Measurements from ENCODE around the gene GALNT10.

Gene GALNT10

DNA sequence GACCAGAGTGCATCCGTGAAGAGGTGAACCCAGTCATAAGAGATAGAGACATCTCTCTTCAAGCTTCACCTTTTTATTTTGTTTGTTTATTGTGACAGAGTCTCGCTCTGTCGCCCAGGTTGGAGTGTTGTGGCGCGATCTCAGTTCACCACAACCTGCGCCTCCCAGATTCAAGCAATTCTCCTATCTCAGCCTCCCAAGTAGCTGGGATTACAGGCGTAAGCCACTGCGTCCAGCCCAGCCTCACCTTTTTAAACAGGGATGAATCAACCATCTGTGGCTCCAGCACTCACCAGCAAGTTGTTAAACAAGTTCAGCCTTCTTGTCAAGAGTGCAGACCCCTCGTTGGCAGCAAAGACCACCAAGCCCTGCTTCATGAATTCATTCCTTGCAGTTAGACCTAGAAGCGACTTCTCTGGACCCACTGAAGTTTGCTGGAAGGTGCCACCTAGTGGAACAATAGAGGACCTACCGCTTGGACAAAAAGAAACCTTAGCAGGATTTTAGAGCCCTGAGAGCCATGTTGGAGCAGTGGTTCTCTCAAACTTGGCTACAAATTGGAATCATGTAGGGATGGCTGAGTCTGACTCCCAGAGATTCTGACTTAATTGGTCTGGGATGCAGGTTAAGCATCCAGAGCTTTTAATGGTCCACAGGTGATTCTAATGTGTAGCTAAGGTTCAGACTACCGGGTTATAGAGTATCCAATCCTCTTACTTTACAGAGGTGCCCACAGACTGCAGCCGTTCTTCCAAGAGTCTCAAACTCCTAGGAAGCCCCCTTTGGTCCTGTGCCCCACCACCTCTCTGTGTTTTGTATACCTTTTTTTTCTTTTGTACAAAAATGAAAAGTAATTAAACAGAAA lies 10.5 kb upstream of the GALNT10 start:
- peak; percentile 75 for DNase-seq

DNA sequence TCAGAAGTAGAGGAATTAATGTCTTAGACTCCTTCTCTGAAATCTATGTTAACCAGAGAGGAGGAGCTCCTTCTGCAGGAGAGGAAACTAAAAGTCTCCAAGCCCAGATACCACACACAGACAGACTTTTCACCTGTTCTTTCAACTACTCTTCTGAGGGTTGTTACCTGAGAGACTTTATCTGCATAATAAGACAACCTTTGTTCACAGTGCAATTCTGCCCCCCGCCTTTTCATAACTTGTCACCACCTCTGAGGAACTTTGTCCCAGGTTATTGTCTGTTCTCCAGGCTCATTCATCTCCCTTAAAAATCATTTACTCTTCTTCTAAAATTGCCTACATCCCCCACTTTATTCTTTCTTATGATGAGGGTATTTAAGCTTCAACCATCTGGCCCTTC lies 9.4 kb upstream of the GALNT10 start:
- no peak for DNase-seq

DNA sequence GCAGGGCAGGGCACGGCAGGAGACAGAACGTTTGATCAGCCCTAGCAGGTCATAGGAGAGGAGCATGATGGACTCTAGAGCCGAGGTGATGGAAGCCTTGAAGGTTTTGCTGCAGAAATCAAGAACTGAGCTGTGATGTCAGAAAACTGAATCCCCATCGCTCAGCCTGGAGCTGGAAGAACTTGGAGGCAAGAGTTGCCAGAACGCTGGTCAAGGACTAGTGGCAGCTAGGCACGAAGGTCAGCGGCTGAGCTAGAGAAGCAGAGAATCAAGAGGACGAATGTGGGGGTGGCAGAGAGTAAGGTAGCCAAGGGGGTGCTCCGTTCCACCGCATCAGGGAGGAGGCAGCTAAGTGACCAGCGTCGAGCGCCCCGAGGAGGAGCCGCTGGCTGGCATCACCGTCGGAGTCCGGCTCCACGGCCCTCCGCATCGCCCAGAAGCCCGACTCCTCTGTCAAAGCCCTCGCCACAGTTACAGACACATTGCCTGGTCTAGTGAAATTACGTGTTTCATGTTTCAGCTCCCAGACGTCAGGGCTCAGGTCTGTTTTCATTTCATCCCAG lies 1.2 kb upstream of the GALNT10 start:
- DNase-seq = no peak

DNA sequence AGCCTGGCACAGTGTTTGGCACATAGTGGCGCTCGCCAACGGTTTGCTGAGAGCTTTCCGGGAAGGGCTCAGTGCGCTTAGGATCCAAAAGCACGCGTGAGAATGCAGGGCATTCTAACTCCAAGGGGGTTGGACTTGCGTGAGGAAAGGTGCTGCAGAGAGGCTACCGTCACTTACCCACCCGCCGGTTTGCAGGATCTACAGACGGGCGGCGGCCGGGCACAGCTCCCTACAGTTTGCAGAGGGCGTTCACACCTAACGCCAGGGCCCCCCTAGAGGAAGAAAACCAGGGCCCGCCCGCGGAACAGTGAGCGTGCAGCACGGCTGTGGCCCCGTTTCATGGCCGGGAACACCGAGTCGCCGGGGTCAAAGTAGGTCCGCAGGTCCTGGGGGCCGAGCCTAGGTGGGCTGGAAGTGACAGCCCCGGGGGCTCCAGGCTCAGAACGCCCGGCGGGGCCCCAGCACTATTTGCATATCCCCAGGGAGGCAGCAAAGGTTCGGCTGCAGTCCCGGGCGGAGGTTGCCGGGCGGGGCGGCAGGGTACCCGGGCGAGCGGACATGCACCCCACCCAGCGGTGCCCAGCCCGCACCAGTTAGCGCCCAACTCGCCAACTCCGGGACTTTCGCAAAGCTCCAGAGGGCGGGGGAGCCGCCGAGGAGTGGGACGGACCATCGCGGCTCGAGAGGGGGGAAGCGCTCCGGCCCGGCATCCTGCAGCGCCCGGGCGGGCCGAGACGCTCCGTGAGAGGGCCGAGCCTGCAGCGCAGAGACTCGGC lies 526 bp upstream of the GALNT10 start:
- DNase-seq = peak; percentile 85

DNA sequence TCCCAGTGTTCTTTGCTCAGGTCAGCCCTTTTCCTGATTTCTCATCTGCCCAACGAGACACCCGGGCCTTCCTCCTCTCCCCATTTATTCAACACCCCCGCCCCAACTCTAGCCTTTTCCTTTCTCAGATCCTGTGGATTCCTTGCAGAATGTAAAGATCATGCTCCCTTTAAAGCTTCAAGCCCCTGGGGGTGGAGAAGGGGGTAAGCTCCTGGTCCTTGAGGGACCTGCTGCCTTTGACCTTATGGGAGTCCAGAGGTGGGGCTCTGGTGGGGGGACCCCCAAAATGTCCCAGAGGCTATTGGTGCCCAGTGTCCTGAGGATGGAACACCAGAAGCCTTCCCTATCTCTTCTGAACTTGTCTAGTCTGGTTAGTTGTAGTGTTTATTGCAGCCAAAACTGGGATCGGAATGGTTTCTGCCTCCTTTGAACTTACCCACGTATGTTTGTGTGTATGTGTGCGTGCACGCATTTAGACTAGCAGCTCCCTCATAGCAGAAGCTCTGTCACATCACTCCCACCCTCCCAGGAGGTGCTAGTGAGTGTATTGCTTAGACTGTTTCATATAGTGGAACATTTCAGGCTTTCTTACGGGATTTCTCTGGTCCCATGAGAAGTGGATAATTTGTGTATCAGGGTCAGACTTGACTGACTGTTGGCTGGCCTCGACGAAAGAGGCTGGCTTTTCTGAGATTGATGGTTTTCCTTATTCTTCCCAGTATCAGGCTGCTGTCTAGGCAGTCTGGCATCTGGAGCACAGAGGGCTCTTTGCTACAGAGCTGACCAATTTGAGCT lies 1.1 kb downstream of the GALNT10 start:
- DNase-seq = peak; percentile 12

DNA sequence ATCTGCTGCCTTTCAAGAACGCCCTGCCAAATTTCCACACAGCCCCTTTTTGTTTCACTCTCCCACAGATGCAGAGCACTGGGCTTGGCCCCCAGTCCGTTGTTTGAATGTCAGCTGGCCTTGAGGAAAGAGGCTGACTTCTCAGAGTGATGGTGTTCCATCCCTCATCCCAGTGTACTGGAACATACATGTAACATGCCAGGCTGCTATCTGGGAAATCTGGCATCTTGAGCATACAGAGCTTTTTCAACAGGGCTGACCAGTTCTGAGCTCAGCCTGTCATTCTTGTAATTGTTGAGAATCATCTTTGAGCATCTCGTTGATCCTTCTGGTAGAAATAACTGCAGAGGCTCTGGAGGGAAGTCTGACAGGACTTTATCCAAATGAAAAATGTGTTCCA lies 2.8 kb downstream of the GALNT10 start:
- peak; percentile 85 for DNase-seq

DNA sequence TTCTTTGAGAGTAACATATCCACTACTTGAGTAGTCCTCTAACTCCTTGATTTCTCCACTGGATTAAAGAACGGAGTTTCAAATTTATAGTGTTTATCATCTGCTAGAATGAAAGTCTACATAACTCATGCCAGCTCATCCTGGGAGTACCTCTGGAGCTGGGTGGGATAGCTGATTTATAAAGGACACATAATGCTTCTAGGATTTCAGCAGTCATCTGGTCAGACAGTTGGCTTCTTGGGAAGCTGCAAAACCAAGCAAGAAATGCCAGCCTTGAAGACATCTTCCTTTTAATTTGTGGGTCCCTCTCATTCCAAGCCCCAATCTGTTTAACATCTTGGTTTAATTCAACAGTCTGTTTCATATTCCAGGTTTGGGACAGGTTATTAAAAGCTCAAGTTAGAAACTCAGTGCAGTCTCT lies 3.2 kb downstream of the GALNT10 start:
- DNase-seq = no peak

DNA sequence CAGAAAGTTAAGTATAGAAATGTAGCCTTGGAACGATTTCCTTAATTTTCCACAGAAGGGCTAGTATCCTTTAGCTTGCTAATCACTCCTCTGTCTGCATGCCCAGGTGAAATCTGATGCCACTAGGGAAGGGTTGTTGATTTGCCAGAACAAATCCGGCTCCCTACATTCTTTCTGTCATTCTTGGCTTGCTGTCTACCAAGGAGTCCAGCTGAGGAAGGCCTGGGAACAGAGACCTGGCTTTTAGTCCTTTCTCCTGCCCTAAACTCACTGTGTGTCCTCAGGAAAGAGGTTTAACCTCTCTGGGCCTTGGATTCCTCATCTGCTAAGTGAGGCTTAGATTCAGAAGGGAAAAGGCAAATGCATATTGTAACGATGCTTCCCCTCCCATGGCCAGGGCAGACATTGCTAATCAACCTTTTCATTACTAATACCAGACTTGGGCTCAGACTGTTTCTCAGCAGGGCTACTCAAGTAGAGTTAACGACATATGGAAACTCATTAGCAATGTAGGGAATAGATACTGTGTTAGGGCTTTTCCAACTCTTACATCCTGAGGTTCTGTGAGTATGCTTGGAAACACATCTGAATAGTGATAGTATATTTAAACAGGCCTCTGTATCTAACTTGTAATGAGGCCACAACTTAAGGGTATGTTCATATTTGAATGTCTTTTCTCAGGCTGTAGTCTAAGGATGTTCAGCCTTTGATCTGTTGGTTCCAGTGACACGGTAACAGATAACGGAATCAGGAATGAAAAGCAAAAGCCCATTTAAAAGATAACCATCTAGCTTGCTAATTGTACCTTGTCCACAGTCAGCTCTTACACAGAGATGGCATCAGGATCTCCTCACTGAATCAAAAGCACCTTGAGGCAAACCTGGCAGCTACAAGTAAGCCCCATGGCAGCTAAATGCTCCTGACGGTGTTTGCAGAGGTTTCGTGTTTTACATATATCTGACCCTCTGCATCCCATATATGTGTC lies 4.1 kb downstream of the GALNT10 start:
- DNase-seq = no peak

DNA sequence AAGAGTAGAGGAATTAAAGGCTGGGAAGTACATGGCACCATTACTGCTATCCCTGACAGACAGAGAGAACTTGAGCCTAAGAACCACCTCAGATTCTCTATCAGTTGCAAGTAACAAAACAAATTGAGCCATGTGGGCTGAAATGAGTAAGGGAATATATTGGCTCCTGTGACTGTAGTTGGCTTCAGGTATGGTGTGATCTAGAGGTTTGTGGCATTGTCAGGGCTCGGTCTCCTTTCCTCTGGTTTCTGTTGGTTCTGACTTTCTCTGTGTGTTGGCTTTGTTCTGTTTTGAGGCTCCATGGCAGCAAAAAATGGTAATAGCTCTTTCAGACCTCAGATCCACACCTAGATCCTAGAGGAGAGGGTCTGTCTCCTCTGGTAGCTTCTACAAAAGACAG lies 5.7 kb downstream of the GALNT10 start:
- no peak for DNase-seq

DNA sequence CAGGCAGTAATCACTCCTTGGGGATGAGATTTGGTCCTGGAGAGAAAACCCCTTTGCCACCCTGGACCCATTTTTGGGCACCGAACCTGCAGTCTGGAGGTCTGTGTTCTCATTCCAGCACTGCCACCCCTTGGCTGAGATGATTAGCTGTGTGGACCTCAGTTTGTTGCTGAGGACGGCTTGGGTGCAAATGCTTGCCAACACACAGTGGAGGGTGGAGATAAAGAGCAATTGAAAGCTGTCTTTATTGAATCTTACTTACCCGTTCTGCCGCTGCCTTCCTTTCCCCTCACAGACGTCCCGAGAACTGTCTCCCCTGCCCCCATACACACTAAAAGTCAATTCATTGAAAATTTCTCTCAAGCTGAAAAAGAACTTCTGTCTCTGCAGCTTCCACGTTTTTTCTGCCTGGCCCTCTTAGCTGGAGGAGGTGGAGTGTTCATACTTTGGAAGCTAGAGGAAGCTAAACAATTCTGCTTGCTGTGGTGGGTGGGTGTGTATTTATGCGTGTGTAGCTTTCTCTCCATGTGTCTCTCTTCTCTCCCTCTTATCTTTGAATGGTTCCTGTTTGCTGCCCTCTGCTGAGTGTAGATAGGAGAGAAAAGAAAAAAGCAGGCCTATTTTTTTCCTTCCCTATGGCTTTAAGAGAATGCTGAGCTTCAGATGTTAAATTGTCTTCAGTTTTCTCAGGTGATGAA lies 6.6 kb downstream of the GALNT10 start:
- DNase-seq = peak; percentile 34

DNA sequence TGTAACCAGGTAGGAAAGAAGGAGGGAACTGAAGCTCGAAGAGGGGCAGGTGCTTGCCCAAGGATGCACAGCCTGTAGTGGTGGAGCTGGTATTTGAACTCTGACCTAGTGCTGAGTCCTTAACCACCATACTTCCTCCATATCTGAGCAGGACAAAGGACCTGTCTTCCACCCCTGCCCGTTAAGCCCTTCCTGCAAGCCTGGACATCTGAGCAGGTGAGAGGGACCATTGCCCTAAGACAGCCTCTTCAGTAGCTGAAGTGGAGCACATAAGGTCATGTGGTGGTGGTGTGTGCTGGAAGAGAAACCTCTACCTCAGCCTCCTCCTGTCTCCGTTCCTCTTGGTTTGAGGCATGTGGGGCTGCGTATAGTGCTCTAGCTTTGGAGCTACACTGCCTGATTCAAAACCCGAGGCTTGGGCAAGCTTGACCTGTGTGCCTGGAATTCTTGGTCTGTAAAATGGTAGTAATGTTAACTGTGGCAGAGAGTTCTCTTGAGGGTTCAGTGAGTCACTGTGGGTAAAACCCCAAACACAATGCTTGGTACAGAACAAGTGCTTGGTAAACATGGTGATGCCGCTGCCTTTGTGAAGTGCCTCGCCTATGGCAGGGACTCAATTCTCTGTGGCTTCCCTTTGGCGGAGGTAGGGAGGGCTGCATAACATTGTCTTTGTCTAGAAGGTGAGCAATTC lies 7.4 kb downstream of the GALNT10 start:
- DNase-seq = no peak

DNA sequence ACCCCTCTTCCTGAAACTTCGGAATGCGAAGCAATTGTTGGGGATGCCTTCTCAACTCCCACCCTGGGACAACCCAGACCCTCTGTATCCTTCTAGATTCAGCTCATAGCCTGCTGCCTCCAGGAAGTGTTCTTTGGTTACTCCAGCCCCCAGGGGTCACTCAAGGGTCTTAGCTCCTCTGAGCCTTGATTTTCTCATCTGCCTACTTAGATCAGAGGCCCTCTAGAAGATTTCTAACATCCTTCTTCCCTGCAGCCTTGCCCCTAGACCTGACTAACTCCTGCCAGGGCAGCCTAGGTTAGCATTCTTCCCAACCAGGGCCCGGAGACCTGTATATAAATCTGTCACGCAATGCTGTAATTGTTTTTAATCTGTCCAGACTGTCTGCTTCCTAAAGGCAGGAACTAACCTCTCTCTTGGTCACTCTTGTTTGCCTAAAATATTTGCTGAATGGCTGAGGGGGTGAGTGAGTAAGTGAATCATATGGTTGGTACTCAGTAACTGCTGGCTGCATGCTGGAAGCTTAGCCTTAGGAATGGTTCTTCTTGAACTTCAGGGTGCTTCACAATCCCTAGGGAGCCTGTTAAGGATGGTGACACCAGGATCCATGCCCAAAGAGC lies 8.2 kb downstream of the GALNT10 start:
- DNase-seq = no peak

DNA sequence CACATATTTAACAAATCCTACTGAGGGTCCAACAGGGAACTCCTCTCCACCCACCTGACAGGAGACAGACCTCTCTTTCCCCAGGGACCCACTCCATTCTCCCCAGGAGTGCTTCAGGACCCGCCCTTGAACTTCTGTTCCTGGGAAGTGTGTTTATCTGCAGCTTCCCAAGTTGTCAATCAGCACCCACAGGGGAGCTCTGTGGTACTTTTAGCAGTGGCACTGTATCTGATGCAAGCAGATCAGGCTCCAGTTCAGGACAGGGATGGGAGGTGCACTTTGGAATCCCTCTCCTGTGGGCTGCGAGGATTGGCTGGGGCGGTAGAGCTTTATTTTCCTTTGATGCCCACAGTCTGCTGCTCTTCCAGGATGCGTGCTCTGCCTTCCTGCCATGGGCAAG lies 8.7 kb downstream of the GALNT10 start:
- DNase-seq = no peak

DNA sequence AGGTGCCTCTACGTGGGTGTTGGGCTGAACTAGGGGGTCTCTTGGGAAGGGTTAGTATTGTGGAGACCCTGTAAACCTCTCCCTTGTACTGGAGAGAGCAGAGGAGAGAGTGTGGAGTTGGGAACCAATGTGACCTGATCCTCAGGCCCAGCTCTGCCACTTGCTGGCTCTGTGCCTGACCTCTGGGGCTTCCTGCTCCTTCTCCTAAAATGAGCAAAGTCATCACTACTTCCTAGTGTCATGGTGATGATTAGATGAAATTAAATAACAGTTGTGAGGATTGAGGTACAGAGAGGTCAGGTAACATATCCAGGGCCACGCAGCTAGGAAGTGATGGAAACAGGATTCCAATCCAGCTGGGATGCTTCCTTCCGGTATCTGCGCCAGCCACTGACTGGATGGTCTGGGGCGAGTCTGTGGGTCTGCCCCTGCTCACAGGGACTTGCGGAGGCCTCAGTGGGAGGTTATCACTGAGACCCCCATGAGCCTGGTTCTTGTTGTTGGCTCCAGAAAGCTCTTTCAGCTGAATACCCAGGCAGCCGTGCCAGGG lies 9.2 kb downstream of the GALNT10 start:
- DNase-seq = no peak

DNA sequence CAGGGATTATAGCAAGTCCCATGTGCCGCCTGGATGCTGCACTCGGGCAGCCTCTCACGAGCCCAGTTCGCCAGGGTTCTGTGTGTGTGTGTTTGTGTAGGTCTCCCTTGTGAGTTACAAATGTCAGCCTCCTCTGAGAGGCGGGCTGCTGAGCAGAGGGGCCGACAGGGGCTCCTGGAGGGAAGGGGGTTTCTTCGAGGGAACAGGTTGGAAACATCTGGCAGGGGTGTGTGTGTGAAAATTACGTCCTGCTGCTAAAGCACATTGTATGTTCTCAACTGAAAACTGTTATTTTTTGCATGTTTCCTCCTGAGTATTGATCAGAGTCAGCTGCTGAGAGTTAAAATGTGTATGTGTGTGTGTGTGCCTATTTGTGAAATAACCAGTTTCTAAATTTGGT lies 9.7 kb downstream of the GALNT10 start:
- DNase-seq = no peak

DNA sequence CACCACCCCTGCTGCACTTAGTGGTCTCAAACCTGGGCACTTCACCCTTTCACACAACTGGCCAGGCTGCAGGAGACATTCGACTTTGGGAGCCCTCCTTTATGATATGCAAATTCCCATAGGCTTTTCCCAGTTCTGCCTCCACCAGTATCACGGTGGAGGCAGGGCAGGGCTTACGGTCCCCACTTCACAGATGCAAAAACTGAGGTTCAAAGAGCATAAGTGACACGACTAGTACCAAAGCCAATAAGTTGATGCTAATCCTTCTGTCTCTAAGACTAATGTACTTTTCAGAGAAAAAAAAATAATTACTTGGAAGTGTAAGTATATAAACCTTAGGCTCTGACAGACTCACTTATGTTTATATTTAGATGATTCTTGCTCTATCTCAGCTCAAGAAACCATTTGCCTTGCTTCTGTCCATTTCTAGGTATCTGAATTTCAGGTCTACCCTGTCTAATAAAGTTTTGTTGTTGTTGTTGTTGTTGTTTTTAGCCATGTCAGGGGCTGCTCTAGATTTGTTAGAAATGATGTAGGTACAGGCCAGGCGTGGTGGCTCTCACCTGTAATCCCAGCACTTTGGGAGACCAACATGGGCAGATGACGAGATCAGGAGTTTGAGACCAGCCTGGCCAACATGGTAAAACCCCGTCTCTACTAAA lies 10.7 kb downstream of the GALNT10 start:
- no peak for DNase-seq

DNA sequence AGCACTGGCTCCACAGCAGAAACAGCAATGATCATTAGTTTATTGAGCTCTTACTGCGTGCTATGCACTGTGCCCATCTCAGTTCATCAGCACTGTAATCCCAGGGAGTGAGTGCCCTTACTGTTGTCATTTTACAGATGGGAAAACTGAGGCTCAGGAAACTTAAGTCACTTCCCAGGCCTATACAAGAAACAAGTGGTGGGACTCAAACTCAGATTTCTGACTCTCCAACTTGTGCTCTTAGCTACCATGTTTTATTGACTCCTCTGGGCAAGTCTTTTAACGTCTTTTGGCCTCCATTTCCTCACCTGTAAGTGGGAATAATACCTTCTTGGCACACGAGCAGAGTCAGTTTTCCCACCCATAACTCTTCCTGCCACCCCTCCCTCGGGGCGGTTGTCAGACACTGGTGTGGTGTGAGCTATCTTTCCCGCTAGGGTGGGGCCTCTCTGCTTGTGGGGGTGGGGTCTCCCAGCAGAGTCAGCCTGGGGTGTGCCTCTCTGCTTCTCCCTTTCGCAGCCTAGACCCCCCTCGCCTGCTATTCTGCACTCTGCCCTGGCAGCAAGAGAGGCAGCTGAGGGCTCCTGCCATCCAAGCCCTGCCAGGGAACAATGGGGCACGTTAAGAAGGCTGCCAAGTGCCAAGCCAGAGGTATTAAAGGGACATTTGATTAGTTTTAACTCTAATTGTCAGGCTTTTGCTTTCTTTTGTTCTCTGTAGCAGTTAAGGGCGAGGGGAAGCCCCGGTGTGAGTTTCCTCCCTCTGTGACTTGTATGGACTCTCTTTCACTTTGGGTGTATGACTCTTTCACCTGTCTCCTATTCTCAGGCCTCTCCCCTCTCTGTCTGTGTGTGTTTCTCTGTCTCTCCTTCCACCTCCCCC lies 12.1 kb downstream of the GALNT10 start:
- DNase-seq = no peak

Measured in midbrain (tissue), 1 donor.